Fibroblast of the aortic adventitia (primary cell): ENCODE measurements around the gene TENM4. TPM values are rescaled to one million over a fixed set of nuclear protein-coding genes. Genes with fewer than 3 reads are reported as not detected.

ENCODE experiments used
- DNase-seq: peaks from one replicate; pipeline ENCODE4 v3.0.0-alpha.2; 2010; ENCODE audit warnings: low read depth
- H3K4me3 ChIP-seq: 2 replicates; pipeline ENCODE4 v1.5.1; 2011; ENCODE audit warnings: low read depth, mild to moderate bottlenecking, control low read depth, low read length, moderate library complexity
- CTCF ChIP-seq: IDR thresholded peaks from 2 replicates; pipeline ENCODE4 v1.5.1; 2011; ENCODE audit warnings: mild to moderate bottlenecking, low read length, control low read depth, inconsistent platforms; ENCODE audit not compliant: insufficient read depth
- total RNA-seq: library from RNA; depleted of rRNA; stranded (reverse); fragments of >200 nt; gene quantifications from 2 replicates; pipeline ENCODE4 v1.2.3, GENCODE V29; 2012; ENCODE audit warnings: low replicate concordance

The TENM4 gene
- total RNA-seq, 1 donor: 113 TPM

DNA sequence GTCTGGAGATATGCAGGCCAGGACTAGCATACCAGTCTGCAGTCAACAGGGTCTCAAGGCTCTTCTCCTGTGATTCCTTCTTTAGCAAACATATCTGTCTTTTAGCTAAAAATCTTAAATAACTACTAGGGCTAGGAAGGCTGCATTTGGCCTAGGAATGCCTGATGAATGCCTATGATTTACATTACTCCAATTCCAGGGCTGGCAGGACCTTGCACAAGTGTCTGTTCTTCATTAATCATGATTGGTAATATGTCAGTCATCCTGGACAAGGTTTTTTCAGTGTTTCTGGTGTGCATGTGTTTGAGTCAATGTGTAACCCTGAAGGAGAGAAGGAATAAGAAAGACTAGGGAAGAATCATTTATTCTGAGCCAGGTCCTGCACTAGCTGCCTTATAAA lies 585.7 kb downstream of the TENM4 start:
- no peak overlapping the region for H3K4me3 ChIP-seq
- DNase-seq: no peak
- no peak for TF ChIP-seq CTCF

GRCh38 chr11:78853521-78853920 lies 587.3 kb downstream of the TENM4 start:
- no peak for DNase-seq
- TF ChIP-seq CTCF: no peak
- no peak overlapping the region for H3K4me3 ChIP-seq

GRCh38 chr11:78851878-78852586 lies 588.8 kb downstream of the TENM4 start:
- DNase-seq: no peak
- TF ChIP-seq CTCF: no peak
- no peak overlapping the region for H3K4me3 ChIP-seq

DNA sequence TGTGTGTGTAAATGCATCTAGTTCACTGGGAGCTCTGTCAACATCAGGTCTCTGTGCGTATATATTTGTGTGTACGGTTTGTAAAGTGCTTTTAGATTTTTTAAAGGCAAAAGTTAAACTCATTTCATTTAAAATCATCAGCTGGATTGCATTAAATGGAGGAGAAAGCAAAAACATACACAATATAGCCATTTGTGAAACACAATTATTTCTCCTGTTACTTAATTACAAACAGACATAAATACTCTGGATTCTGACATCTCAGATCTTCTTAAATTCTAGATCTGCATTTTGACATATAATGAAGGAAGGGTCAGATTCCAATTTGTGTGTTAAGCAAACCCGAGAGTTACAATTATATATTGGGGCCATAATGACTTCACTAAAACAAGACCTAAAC lies 590.8 kb downstream of the TENM4 start:
- TF ChIP-seq CTCF: no peak
- no peak overlapping the region for H3K4me3 ChIP-seq

GRCh38 chr11:78846269-78846668 lies 594.6 kb downstream of the TENM4 start:
- no peak for DNase-seq
- TF ChIP-seq CTCF: no peak
- H3K4me3 ChIP-seq: no peak overlapping the region

More for the DNA sequence above, 590.8 kb downstream of the TENM4 start:
- DNase-seq: no peak

DNA sequence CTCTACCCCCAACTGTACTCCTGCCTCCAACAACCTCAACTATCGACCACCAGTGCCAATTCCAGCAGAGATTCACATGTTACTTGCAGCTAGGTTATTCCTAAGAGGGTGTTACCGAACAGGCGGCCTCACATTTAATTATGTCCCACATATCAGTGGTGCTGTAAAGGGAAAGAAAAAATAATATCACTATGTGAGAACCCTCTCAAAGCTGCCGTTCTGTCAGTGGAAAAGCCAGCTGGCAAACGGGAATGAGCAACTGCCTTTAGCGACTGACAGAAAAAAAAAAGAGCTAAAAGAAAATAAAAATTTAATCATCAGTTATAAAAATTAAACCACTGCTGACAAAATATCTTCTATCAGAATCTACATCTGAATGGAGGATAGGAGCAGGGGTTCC lies 595.3 kb downstream of the TENM4 start:
- TF ChIP-seq CTCF: no peak
- no peak overlapping the region for H3K4me3 ChIP-seq
- DNase-seq: no peak
